Fibroblast of skin of left biceps (primary cell): ENCODE measurements around the gene IL22RA2.
"Not testable (repeated sequence)": the region's sequence is repeated elsewhere in the genome, so short reads cannot be mapped to it uniquely, and the experiment has no call there.

ENCODE experiments used
- DNase-seq, 2 experiments: peaks; one replicate each; pipeline ENCODE4 v3.0.0-alpha.2; 2013; ENCODE audit warnings: low read depth in 2 of 2

The IL22RA2 gene

DNA sequence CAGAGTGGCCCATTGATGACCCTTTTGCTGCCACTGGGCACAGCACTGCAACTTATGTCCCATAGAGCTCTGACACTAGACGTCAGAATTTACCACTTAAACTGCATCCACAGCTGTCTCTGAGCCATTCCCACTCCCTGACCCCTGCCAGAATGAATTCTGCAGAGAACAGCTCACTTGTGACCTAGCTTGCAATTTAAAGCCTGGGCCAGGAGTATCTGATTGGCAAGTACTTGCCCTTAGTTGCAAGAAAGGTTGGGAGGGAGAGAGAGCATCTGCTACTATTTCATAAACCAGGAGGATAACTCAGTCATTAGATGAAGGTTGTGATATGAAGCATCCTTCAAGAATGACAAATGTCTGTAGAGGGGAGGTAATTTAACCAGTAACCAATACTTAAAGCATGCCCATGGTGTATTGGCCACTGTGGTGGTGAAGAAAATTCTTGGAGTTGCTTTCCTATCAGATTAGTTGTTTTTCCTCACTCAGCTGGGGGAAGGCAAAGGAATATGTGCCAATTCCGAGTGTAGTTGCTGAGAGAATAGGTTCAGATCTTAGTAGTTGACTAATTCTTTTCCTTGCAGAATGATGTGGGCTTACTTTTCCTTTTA is 46.5 kb downstream of the IL22RA2 start:
- DNase-seq = no peak

DNA sequence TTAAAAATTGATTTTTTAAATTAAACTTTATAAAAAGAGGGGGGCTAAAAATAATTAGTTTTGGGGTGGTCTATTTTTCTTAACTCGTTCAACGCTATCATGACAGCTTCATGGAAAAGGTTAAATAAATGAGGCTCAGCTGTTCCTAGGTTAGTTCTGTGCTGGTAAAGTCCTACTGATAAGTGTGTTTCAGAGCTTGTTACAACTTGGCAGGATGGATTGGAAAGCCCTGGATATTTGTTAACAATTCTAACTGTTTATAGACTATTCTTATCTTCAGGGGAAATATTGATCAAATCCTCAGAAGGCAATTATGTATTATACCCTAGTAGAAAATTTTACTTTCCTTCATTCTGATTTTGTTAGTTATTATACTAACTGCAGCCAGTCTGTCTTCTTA is 50.4 kb downstream of the IL22RA2 start:
- DNase-seq = no peak

DNA sequence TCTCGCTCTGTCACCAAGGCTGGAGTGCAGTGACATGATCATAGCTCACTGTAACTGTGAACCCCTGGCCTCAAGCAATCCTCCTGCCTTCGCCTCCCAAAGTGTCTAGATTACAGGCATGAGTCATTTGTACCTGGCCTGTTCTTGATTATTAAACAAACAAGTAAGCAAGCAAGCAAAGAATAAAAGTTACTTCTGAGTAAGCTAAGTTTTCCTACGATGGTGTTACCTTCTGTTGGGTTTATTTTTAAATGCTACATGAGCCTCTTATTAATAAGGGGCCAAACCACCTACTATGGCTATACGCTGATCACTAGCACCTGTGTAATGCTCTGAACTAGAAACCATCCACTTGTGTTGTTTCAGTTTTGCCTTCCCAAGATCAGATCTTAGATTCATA is 50.8 kb downstream of the IL22RA2 start:
- no peak for DNase-seq

DNA sequence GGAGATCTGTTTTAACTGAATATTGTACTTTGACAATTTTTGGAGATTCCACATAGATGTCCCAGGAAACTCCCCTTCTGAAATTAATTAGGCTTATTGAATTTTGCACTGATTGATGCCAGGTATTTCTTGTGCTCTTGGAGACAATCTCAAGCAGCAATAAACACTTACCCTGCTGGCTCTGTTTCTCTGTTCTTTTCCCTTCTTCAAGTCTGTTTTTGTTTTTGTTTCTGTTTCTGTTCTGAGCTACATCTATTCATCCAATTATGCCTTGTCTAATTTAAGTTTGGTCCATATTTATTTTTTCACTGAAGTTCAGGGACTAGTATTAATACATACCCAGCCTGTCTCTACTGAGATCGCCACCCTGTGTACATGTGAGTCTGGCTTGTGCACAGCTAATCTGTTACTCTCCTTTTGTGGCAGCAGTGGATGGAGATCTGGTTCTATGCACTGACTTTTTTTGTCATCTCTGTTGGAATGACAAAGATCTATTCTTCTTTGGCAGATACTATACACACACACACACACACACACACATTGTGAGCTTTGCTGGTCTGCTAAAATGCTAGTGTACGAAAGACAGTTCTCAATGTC is 51.9 kb downstream of the IL22RA2 start:
- DNase-seq = no peak

DNA sequence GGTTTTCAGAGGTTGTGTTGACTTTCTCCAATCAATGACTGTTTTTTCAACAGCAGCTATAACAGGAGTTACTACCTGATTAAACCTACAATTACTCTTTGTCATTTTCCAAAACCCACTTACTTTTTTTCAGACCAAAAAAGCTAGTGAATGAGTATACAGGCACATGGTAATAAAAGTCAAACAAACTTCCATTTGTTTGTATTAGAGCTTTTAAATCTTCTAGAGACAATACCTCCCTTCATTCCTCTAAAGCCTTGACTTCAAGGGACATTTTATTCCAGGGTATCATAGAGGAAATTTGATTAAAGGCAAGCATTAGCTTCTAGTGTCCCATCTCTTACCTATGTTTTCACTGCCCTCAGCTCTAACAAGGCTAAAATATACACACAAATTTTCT is 52.7 kb downstream of the IL22RA2 start:
- no peak for DNase-seq

DNA sequence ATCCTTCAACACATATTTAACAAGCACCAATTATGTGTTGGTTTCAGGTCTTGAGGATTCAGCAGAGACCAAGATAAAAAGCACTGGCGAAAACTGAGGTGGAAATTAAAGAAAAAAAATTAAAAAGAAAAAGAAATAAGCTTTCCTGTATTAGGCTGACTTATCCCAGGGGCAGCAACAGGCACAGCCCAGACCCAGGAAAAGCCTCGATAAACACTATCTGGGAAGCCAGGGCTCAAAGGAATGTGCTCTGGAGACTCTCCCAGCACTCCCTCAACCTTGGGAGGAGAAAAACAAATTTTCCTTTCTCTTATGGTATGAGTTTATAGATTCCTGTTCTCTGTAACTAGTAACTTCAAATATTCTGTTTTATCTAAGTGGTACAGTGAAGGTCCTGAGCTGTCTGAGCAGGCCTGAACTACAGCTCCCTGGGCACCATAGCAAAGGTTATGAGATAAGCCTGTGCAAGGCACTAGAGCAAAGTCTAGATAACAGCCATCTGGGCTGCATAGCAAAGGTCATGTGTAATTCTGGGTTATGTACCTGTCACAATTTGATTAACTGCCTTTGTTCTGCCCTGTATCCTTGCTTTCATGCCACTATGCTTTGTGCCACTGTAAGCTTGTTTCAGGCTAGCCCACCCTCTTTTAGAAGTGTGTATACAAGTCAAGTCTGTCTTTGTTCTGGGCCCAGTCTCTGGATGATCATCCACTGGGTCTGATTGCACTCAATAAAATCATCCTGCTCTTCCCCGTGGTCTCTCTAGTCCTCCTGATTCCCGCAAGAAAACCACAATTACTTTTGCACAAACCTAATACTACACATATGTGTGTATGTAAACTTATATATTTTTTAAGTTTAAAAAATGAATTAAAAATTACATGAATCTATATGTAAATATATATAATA is 54.0 kb downstream of the IL22RA2 start:
- no peak for DNase-seq

DNA sequence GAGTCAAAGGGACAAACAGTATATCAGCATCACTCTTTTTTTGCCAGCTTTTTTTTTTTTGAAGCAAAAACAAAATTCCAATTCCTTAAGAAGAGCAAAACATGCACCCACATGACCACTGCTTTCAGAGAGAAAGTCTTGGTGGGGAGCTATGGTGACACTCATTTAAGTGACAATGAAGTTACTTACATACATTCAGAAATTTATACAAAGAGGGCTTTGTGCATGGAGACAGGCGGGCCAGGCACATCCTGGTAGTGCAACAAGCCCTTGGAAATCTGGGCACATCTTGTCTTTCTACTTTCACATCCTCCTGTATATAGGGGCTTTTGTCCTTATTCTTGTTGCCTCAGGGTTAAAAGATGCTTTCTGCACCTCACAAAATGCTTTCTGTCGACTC is 55.9 kb downstream of the IL22RA2 start:
- no peak for DNase-seq

DNA sequence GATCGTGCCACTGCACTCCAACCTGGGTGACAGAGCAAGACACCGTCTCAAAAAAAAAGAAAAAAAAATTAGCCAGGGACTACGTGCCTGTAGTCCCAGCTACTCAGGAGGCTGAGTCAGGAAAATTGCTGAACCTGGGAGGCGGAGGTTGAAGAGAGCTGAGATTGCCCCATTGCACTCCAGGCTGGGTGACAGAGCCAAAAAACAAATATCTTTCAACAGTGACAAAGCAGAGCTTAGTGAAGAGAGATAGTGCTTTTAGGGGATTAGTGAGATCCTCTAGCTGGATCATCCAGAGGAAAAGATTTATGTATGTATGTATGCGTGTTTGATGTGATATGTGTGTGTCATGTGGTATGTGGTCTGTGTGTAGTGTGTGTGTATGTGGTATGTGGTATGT is 56.6 kb downstream of the IL22RA2 start:
- no peak for DNase-seq

DNA sequence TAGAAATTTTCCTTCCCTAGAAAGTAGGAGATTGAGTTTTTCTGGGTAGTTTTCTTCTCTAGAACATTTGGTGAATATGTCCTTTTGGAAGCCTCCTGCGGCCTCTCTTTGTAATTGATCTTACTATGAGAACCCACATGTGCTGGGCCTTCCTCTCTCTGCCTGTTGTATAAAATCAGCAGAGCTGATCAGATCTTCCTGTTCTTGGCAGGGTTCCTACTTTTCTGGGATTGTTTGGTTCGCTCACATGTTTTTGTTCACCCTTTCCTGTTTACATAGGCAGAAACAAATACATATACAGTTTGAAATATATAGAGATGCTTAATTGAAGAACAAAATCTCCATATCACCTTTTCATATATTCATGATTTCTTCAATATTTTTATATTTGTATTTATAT is 57.8 kb downstream of the IL22RA2 start:
- DNase-seq = no peak

DNA sequence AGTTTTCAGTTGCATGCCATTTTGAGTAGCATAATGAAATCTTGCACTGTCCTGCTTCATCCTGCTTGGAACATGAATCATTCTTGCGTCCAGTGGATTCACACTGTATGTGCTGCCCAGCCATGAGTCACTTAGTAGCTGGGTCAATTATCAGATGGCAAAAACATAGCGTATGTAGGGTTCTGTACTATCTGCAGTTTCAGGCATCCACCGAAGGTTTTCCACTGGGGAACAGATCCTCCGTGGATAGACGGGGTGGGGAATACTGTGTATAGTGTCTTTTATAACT is 61.4 kb downstream of the IL22RA2 start:
- no peak for DNase-seq

DNA sequence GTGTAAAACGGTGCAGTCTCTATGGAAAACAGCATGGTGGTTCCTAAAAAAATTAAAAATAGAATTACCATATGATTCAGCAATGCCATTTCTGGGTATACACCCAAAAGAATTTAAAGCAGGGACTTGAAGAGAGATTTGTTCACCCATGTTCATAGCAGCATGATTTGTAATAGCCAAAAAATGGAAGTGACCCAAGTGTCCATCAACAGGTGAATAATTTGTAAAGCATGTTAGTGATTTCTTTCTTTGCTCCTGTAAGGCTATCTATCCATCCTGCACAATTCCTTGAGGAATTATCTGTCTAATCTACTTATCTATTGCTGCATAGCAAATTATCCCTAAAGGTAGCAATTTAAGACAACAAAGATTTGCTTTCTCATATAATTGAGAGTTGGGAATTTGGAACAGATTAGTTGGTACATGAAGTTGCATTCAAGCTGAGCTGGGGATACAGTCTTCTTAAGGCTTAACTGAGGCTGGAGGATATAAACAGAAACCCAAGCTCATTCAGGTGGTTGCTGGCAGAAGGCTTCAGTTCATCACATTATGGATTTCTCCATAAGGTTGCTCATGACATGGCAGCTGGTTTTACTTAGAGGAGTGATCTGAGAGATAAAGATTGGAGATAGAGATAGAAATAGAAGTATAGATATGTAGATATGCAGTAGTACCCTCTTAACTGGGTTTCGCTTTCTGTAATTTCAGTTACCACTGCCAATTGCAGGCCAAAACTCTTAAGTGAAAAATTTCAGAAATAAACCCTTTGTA is 62.0 kb downstream of the IL22RA2 start:
- DNase-seq = no peak

DNA sequence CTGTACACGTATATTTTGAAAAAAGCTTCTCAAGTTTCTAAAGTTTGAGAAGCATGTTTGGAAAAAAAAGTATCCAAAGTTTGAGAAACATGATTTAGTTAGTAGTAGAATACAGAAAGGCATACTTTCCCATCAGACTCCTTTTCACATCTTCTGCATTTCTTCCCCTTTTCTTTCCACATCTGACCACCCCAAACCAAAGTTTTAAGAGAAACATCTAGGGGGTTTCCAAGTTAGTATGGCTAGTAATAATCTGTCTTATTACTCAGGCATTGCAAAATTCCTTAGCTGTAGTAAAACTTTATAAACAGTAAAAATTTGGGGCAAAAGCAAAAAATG is 65.7 kb downstream of the IL22RA2 start:
- DNase-seq = no peak

DNA sequence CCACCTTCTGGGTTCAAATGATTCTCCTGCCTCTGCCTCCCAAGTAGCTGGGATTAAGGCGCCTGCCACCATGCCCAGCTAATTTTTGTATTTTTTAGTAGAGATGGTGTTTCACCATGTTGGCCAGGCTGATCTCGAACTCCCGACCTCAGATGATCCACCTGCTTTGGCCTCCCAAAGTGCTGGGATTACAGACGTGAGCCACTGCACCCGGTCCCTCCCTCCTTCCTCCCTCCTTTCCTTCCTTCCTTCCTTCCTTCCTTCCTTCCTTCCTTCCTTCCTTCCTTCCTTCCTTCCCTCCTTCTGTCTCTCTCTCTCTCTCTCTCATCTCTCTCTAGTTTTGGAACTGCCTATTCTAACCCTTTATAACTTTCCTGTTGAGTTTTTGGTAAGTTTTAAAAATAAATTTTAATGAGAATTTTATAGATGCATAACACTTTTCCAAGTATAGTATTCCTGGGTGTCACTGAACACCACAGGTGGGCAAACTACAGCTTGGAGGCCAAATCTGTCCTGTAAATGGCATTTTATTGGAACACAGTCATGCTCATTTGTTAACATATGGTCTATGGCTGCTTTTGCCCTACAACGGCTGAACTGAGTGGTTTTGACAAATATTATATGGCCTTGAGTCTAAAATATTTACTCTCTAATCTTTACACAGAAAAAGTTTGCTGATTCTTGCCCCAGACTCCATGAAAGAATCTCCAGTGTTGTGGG is 66.2 kb downstream of the IL22RA2 start:
- not testable (repeated sequence) for DNase-seq

DNA sequence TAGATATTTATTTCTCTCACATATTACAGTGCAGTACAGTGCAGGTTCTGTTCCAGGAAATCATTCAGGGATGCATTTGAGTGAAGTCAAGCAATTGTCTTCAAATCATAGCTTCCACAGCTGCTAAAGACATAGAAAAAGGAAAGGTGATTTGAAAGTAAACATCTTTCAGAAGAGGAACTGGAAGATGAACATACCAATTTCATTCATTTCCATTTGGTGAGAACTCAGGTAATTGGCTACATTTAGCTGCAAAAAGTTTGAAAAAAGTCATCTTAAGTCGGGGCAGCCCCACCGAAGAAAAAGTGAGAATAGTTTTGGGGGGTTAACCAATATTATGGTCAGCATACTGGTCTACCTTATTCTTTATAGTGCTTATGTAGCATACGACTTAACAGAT is 67.3 kb downstream of the IL22RA2 start:
- DNase-seq = no peak

DNA sequence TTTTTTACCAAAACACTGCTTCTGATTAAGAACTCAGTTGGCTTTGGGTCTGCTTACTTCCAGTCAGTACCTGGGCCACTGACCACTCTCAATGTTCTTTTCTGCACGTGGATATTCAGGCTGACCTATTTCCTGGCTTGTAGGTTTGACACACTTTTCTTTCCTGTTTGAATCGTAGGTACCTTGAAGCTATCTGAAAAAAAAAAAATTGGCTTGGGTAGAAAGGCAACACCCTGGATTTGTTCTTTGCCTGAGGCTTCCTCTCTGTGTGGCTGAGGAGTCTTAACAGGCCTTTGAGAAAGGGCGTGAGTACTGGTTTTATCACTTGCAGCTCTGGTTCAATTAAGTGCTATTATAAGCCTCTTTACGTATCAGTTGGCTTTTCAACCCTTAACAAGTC is 68.1 kb downstream of the IL22RA2 start:
- DNase-seq = no peak

DNA sequence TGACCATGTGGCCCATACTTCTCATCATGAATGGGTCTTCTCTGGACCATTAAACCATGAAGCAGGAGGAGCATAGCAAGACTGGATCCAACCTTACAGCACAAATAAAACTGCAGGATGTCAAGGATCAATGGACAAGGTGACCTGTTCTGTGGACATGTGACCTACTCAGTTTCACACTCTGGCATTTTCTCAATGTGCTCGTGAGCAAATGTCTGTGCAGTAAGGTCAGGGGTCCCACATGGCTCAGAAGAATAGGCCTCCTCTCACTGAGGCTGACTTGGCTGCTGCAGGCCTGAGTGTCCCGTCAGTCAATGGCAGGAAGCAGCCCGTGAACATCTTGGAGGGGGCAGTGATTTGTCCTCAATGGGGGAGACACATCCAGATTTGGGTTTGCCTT is 68.5 kb downstream of the IL22RA2 start:
- no peak for DNase-seq

DNA sequence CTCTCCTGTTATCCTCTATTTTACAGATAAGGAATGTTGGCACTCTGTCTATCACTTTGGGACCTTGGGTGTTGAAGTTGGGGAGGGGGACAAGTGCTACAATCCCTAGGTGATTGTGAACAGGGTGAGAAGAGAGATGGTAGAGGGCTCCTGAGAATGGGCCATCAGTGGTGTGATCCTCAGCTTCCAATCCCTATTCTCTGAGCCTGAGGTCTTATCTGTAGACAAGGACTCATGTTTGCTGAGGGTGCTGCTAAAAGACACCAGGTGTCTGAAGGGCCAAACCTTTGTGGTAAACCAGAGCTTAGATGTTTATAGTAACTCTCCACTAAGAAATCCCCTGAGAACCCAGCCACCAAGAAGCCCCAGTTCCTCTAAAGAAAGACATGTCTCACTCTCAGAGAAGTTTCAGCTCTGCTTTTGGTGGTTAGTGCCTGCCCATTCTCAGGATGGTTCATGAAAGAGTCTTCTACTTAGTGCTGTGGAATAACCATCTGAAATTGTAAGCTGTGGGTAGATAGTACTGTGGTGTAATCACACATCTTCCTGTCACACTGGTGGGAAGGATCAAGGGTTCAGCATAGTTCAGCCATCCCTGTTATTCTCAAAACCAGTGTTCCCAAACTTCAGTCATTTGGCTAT is 70.5 kb downstream of the IL22RA2 start:
- no peak for DNase-seq

DNA sequence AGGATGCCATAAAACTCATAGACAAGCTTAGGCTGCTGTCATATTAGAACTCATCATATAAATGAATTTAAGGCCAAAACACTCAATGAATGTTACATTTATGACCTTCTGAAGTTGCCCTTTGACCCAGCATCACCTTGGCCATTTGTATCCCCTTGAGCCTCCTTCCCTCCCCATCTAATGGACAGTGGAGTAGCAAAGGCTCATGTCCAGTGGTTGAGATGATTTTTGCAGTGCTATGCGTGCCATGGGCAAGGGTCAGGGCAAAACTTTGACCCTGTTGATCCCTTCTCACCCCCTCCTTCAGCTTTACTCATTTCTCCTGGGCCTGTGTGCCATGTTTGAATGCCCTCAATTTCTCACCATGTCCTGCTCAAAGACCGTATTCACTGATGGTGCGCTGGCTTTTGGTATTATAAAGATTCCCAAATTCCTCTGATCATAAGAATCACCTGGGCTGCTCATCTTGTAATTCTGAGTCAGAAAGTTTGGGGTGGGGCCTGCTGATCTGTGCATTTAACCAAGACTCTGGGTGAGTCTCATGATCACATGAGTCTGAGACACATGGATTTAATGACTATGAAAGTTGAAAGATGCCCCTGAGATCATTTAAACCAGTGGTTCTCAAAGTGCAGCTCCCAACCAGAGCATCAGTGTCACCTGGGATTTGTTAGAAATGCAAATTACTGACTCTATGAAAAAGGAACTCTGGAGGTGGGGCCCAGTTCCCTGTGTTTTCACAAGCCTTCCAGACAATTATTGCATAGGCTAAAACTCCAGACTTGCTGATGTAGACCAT is 71.2 kb downstream of the IL22RA2 start:
- no peak for DNase-seq

DNA sequence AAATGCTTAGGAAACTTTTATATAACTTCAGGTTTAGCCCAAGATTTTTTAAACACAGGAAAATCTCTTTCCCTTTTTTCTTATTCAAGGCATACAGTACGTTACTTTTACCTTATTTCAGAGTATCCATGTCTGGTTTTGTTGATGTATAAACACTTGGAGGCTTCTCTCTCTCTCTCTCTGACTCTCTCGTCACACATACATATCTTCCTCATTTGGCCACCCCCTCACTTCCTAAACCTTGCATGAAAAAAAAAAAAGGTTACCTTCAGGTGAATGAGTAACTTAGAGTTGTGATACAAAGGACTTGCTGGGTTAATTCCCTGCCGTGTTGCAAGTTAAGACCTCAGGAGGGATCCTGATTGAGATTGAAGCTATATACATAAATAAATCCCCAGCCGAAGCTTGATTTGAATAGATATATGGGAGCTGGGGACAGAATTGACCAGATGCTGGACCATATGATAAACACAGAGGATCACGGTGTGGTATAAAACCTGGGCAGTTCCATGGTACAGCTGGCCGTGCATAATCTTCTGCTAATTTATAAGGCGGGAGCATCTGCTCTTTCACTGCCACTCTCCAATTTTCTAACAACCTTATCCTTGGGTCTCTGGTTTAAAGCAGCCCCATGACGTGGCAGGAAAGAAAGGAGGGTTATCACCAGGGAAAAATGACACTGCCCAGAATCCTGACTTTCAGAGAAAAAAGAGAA is 73.6 kb downstream of the IL22RA2 start:
- DNase-seq = no peak

DNA sequence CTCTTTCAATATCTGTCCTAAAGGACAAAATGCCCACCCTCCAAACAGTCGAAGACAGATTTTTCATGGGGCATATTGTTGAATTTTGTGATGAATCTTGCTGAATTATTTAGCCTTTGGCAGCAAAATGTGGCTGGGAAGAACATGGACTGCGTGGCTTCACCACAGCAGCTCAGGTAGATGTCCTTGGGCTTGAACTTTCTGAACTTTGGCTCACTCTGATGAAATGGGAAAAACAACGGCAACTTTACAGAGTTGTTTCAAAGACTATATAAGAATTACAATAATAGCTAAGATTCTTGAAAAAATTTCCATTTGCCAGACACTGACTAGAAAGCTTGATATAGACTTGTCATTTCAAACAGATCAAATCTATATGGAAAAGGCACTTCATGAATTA is 75.9 kb downstream of the IL22RA2 start:
- DNase-seq = no peak
